ENCODE results near the gene SP7. TPM values are rescaled to one million over a fixed set of nuclear protein-coding genes. Genes with fewer than 3 reads are reported as not detected.
A peak's percentile ranks its signal among the peaks of the same experiment; 100 is the strongest.
"Not testable (repeated sequence)": the region's sequence is repeated elsewhere in the genome, so short reads cannot be mapped to it uniquely, and the experiment has no call there.

Gene SP7
- total RNA-seq, 1 donor from 2014 or later, result 0.31 TPM

- DNase-seq (ENCODE audit: low spot score), result peak; percentile 90
Measured at GRCh38 chr12:53352331-53353256, 16.4 kb upstream of the SP7 start.

GRCh38 chr12:53347905-53348304, 11.8 kb upstream of the SP7 start:
- no peak for DNase-seq (ENCODE audit: low spot score)
- intact Hi-C loops (cut with DNase I), result no loop called here
- no peak for ATAC-seq

More at GRCh38 chr12:53352331-53353256, 16.4 kb upstream of the SP7 start:
- ATAC-seq, result peak; percentile 97
- intact Hi-C loops (cut with DNase I), result loop anchor here (5.0 to 10.0 kb wide), 2 partner anchors 70 to 152 kb away; partner anchors contain the start of genes AMHR2, NPFF and TARBP2

GRCh38 chr12:53346491-53346890, 10.3 kb upstream of the SP7 start:
- intact Hi-C loops (cut with DNase I), result no loop called here
- ATAC-seq (no peak), DNase-seq (ENCODE audit: low spot score) (no peak)

GRCh38 chr12:53345486-53346188, 9.5 kb upstream of the SP7 start:
- peak; percentile 68 for ATAC-seq
- intact Hi-C loops (cut with DNase I), result no loop called here
- no peak for DNase-seq (ENCODE audit: low spot score)

GRCh38 chr12:53344824-53345485, 8.8 kb upstream of the SP7 start:
- intact Hi-C loops (cut with DNase I), result no loop called here
- ATAC-seq (peak; percentile 95), DNase-seq (ENCODE audit: low spot score) (peak; percentile 89)

- intact Hi-C loops (cut with DNase I), result no loop called here
- no peak for ATAC-seq
- no peak for DNase-seq (ENCODE audit: low spot score)
Measured at GRCh38 chr12:53344487-53344823, 8.3 kb upstream of the SP7 start.

GRCh38 chr12:53343969-53344368, 7.8 kb upstream of the SP7 start:
- DNase-seq (ENCODE audit: low spot score) (no peak), ATAC-seq (no peak)
- intact Hi-C loops (cut with DNase I), result no loop called here

- ATAC-seq, result no peak
- DNase-seq (ENCODE audit: low spot score), result no peak
- intact Hi-C loops (cut with DNase I), result no loop called here
Measured at GRCh38 chr12:53343449-53343848, 7.3 kb upstream of the SP7 start.

- DNase-seq (ENCODE audit: low spot score), result no peak
Measured at GRCh38 chr12:53340398-53340797, 4.2 kb upstream of the SP7 start.

GRCh38 chr12:53338916-53339315, 2.8 kb upstream of the SP7 start:
- DNase-seq (ENCODE audit: low spot score), result no peak
- intact Hi-C loops (cut with DNase I), result no loop called here
- ATAC-seq, result no peak

More at GRCh38 chr12:53340398-53340797, 4.2 kb upstream of the SP7 start:
- no peak for ATAC-seq
- intact Hi-C loops (cut with DNase I), result no loop called here

- ATAC-seq, result no peak
- intact Hi-C loops (cut with DNase I), result no loop called here
- DNase-seq (ENCODE audit: low spot score), result no peak
Measured at GRCh38 chr12:53338017-53338416, 1.9 kb upstream of the SP7 start.

- intact Hi-C loops (cut with DNase I), result no loop called here
- no peak for ATAC-seq
- no peak for DNase-seq (ENCODE audit: low spot score)
Measured at GRCh38 chr12:53334822-53335221, 1.3 kb downstream of the SP7 start.

GRCh38 chr12:53333845-53334244, 2.3 kb downstream of the SP7 start:
- no peak for DNase-seq (ENCODE audit: low spot score)
- ATAC-seq, result no peak
- intact Hi-C loops (cut with DNase I), result no loop called here

- DNase-seq (ENCODE audit: low spot score) (no peak), ATAC-seq (no peak)
- intact Hi-C loops (cut with DNase I), result no loop called here
Measured at GRCh38 chr12:53333289-53333688, 2.9 kb downstream of the SP7 start.

GRCh38 chr12:53332744-53333143, 3.4 kb downstream of the SP7 start:
- no peak for ATAC-seq
- DNase-seq (ENCODE audit: low spot score), result no peak
- intact Hi-C loops (cut with DNase I), result no loop called here

GRCh38 chr12:53332339-53332738, 3.8 kb downstream of the SP7 start:
- intact Hi-C loops (cut with DNase I); DNase-seq (ENCODE audit: low spot score); ATAC-seq: not testable (repeated sequence)

- no peak for ATAC-seq
- intact Hi-C loops (cut with DNase I), result no loop called here
Measured at GRCh38 chr12:53330671-53331070, 5.5 kb downstream of the SP7 start.

GRCh38 chr12:53328043-53328435, 8.1 kb downstream of the SP7 start:
- intact Hi-C loops (cut with DNase I), result no loop called here
- no peak for DNase-seq (ENCODE audit: low spot score)
- no peak for ATAC-seq

More at GRCh38 chr12:53330671-53331070, 5.5 kb downstream of the SP7 start:
- DNase-seq (ENCODE audit: low spot score), result no peak

GRCh38 chr12:53327435-53328042, 8.6 kb downstream of the SP7 start:
- ATAC-seq (no peak), DNase-seq (ENCODE audit: low spot score) (no peak)
- intact Hi-C loops (cut with DNase I), result no loop called here
